GM23248 (cell line): ENCODE measurements around the gene STXBP4. TPM values are rescaled to one million over a fixed set of nuclear protein-coding genes. Genes with fewer than 3 reads are reported as not detected.
A peak's percentile ranks its signal among the peaks of the same experiment; 100 is the strongest.

Experiments used
- DNase-seq: peaks from one replicate; pipeline ENCODE4 v3.0.0-alpha.2; 2015
- H2AFZ ChIP-seq: fragments of 200-600 bp; sonication (generic); 2 replicates; pipeline ENCODE4 v1.6.1; 2016; ENCODE audit warnings: antibody characterized with exemption
- H3F3A ChIP-seq: fragments of 200-600 bp; sonication (generic); 2 replicates; pipeline ENCODE4 v1.6.1; 2016; ENCODE audit warnings: mild to moderate bottlenecking, antibody characterized with exemption, mixed run types; ENCODE audit not compliant: insufficient read depth
- H3K27ac ChIP-seq: fragments of 200-600 bp; sonication (generic); 2 replicates; pipeline ENCODE4 v1.5.1; 2016; ENCODE audit warnings: mild to moderate bottlenecking
- H3K27me3 ChIP-seq: fragments of 200-600 bp; sonication (generic); replicated peaks from 2 replicates; pipeline ENCODE4 v1.6.1; 2016; ENCODE audit warnings: mild to moderate bottlenecking; ENCODE audit not compliant: insufficient read depth
- H3K36me3 ChIP-seq: fragments of 200-600 bp; sonication (generic); 2 replicates; pipeline ENCODE4 v1.6.1; 2016; ENCODE audit warnings: low read depth, mild to moderate bottlenecking
- H3K4me1 ChIP-seq: fragments of 200-600 bp; sonication (generic); 2 replicates; pipeline ENCODE4 v1.6.1; 2016; ENCODE audit warnings: mild to moderate bottlenecking; ENCODE audit not compliant: insufficient read depth
- H3K4me2 ChIP-seq: fragments of 200-600 bp; sonication (generic); one replicate; pipeline ENCODE4 v1.6.1; 2016; ENCODE audit warnings: mild to moderate bottlenecking; ENCODE audit not compliant: unreplicated experiment
- H3K4me3 ChIP-seq: fragments of 200-600 bp; sonication (generic); 2 replicates; pipeline ENCODE4 v1.5.1; 2016; ENCODE audit warnings: mild to moderate bottlenecking
- H3K79me2 ChIP-seq: fragments of 200-600 bp; sonication (generic); 2 replicates; pipeline ENCODE4 v1.6.1; 2016; ENCODE audit warnings: mild to moderate bottlenecking; ENCODE audit not compliant: insufficient read depth
- H3K9ac ChIP-seq: fragments of 200-600 bp; sonication (generic); 2 replicates; pipeline ENCODE4 v1.6.1; 2016; ENCODE audit warnings: mild to moderate bottlenecking
- H3K9me2 ChIP-seq: fragments of 200-600 bp; sonication (generic); 2 replicates; pipeline ENCODE4 v1.6.1; 2016; ENCODE audit warnings: mixed run types, mild to moderate bottlenecking, moderate library complexity; ENCODE audit not compliant: insufficient read depth
- H3K9me3 ChIP-seq: fragments of 200-600 bp; sonication (generic); one replicate; pipeline ENCODE4 v1.6.1; 2017; ENCODE audit warnings: low read depth
- H4K20me1 ChIP-seq: fragments of 200-600 bp; sonication (generic); 2 replicates; pipeline ENCODE4 v1.6.0; 2016; ENCODE audit not compliant: insufficient read depth
- EZH2 ChIP-seq: fragments of 200-600 bp; sonication (generic); IDR thresholded peaks from 2 replicates; pipeline ENCODE4 v1.6.1; 2018; ENCODE audit warnings: antibody characterized with exemption, mild to moderate bottlenecking; ENCODE audit not compliant: insufficient read depth, poor library complexity, severe bottlenecking
- EZH2phosphoT487 ChIP-seq: fragments of 200-600 bp; sonication (generic); IDR thresholded peaks from 2 replicates; pipeline ENCODE4 v1.6.1; 2018; ENCODE audit warnings: antibody characterized with exemption, moderate library complexity, mild to moderate bottlenecking, low read depth; ENCODE audit not compliant: insufficient read depth
- WGBS, 2 experiments: methylation state at CpG; one replicate each; pipeline ENCODE4 v1.1.6; 2015 to 2017; ENCODE audit warnings: low lambda C conversion rate in 2 of 2, low coverage in 1 of 2; ENCODE audit errors: missing lambda C conversion rate in 2 of 2; 5-methylcytosine and 5-hydroxymethylcytosine counted together
- in situ Hi-C: fragments of 300-500 bp; cut with MboI; formaldehyde crosslinking; loops from 2 replicates; pipeline ENCODE4 v1.15.0; 2020
- polyA plus RNA-seq: library from polyadenylated mRNA; unstranded; fragments of >200 nt; fragmentation: Nextera tagmentation; extraction: Ambion mirVana; gene quantifications from 2 replicates; pipeline ENCODE4 v1.2.1, GENCODE V29; 2016
- total RNA-seq: library from RNA; depleted of rRNA; stranded (reverse); fragments of >200 nt; shearing (Covaris generic); gene quantifications from 2 replicates; pipeline ENCODE4 v1.2.3, GENCODE V29; 2014

Gene STXBP4
- total and polyA plus RNA-seq, 2 experiments from 2014 or later = 5.9 to 8.7 TPM

GRCh38 chr17:54947396-54947795 lies 21.2 kb upstream of the STXBP4 start:
- peaks cover 40% of the 10 kb centered on the region for H3K4me1 ChIP-seq
- H3K9ac ChIP-seq = no peak overlapping the region
- in situ Hi-C loops = no loop called here
- DNase-seq = no peak
- no peaks in the 10 kb centered on the region for H3K27me3 ChIP-seq
- H3K9me2 ChIP-seq = no peaks in the 10 kb centered on the region
- H3F3A ChIP-seq = peaks cover 25% of the 10 kb centered on the region
- WGBS, 2 experiments = 96 to 98% methylated on average over 2 of the region's 2 CpGs
- no peaks in the 10 kb centered on the region for H4K20me1 ChIP-seq
- no peak overlapping the region for H3K4me2 ChIP-seq
- no peak overlapping the region for H2AFZ ChIP-seq
- no peaks in the 10 kb centered on the region; the same call in 1 of the 2 replicates for H3K36me3 ChIP-seq
- TF ChIP-seq EZH2phosphoT487 (no peak), EZH2 (no peak)
- H3K27ac ChIP-seq = no peak overlapping the region
- H3K79me2 ChIP-seq = no peaks in the 10 kb centered on the region
- no peaks in the 10 kb centered on the region for H3K9me3 ChIP-seq
- no peak overlapping the region for H3K4me3 ChIP-seq

- Histone ChIP-seq H3K9me3 (no peaks in the 10 kb centered on the region), H3F3A (peaks cover 25% of the 10 kb centered on the region), H3K4me1 (peaks cover 40% of the 10 kb centered on the region), H3K36me3 (no peaks in the 10 kb centered on the region), H3K27me3 (no peaks in the 10 kb centered on the region), H3K27ac (peak overlapping the region; percentile 26; the same call in 1 of the 2 replicates), H3K79me2 (no peaks in the 10 kb centered on the region), H3K9ac (no peak overlapping the region), H3K4me2 (peak overlapping the region; percentile 18), H3K9me2 (no peaks in the 10 kb centered on the region), H2AFZ (no peak overlapping the region), H3K4me3 (no peak overlapping the region), H4K20me1 (no peaks in the 10 kb centered on the region)
- no peak for TF ChIP-seq EZH2
- peak; percentile 65; the same call in 1 of the 2 replicates for TF ChIP-seq EZH2phosphoT487
- in situ Hi-C loops = no loop called here
- DNase-seq = peak; percentile 90
- 31 to 43% methylated on average over 5 of the region's 5 CpGs for WGBS, 2 experiments
Measured at GRCh38 chr17:54948380-54948779, 20.2 kb upstream of the STXBP4 start.

- peaks cover 32% of the 10 kb centered on the region for H3K4me1 ChIP-seq
- no peaks in the 10 kb centered on the region for H3K9me2 ChIP-seq
- H3K27me3 ChIP-seq = no peaks in the 10 kb centered on the region
- H3K4me3 ChIP-seq = no peak overlapping the region
- no peaks in the 10 kb centered on the region for H3K9me3 ChIP-seq
- H2AFZ ChIP-seq = no peak overlapping the region
- no peaks in the 10 kb centered on the region for H3K79me2 ChIP-seq
- in situ Hi-C loops = no loop called here
- no peak for DNase-seq
- no peak overlapping the region for H3K27ac ChIP-seq
- H4K20me1 ChIP-seq = no peaks in the 10 kb centered on the region
- TF ChIP-seq EZH2 (no peak), EZH2phosphoT487 (no peak)
- WGBS, 2 experiments = 95 to 97% methylated on average over 2 of the region's 2 CpGs
- no peaks in the 10 kb centered on the region for H3K36me3 ChIP-seq
- no peak overlapping the region for H3K9ac ChIP-seq
- no peak overlapping the region for H3K4me2 ChIP-seq
- H3F3A ChIP-seq = peaks cover 19% of the 10 kb centered on the region
Measured at GRCh38 chr17:54950116-54950515, 18.4 kb upstream of the STXBP4 start.

GRCh38 chr17:54951286-54951685 lies 17.3 kb upstream of the STXBP4 start:
- Histone ChIP-seq H3K36me3 (no peaks in the 10 kb centered on the region), H3K4me2 (no peak overlapping the region), H3K27ac (no peak overlapping the region), H3K4me1 (peaks cover 22% of the 10 kb centered on the region), H3K27me3 (no peaks in the 10 kb centered on the region), H4K20me1 (no peaks in the 10 kb centered on the region), H3K4me3 (no peak overlapping the region), H3K79me2 (no peaks in the 10 kb centered on the region), H3K9me3 (no peaks in the 10 kb centered on the region), H3F3A (peaks cover 14% of the 10 kb centered on the region), H3K9me2 (no peaks in the 10 kb centered on the region), H2AFZ (no peak overlapping the region), H3K9ac (no peak overlapping the region)
- DNase-seq = no peak
- WGBS, 2 experiments = 84 to 85% methylated on average over 4 of the region's 4 CpGs
- in situ Hi-C loops = no loop called here
- no peak for TF ChIP-seq EZH2
- TF ChIP-seq EZH2phosphoT487 = no peak

- no peak for DNase-seq
- Histone ChIP-seq H2AFZ (no peak overlapping the region), H3K4me3 (no peak overlapping the region), H3K9ac (no peak overlapping the region), H3F3A (no peaks in the 10 kb centered on the region; the same call in 1 of the 2 replicates), H3K9me2 (no peaks in the 10 kb centered on the region), H3K9me3 (no peaks in the 10 kb centered on the region), H4K20me1 (no peaks in the 10 kb centered on the region), H3K27me3 (no peaks in the 10 kb centered on the region), H3K4me1 (no peaks in the 10 kb centered on the region), H3K79me2 (no peaks in the 10 kb centered on the region), H3K27ac (no peak overlapping the region), H3K36me3 (peaks cover 32% of the 10 kb centered on the region), H3K4me2 (no peak overlapping the region)
- in situ Hi-C loops = no loop called here
- WGBS, 2 experiments = 57 to 59% methylated on average over 3 of the region's 3 CpGs
- TF ChIP-seq EZH2phosphoT487 (no peak), EZH2 (no peak)
Measured at GRCh38 chr17:54956791-54957190, 11.8 kb upstream of the STXBP4 start.
